Measurements from ENCODE around the gene TOMM70.

GRCh38 chr3:100339786-100340185 is 61.1 kb downstream of the TOMM70 start:
- TF ChIP-seq POLR2AphosphoS5 (IDR thresholded peaks at IDR 0.05; ENCODE audit: borderline replicate concordance, low read depth, low read length) (no peak), EZH2 (IDR thresholded peaks at IDR 0.05) (no peak), FOXP2 (optimal IDR thresholded peaks at IDR 0.05; ENCODE audit: control extremely low read depth, extremely low read length, insufficient read depth) (no peak)
